LNCaP clone FGC (cell line): Measurements from ENCODE around the gene ANO2.

Experiments used
- DNase-seq: peaks from one replicate; pipeline ENCODE4 v3.0.0-alpha.2; 2011; ENCODE audit warnings: low read depth
- H3K4me3 ChIP-seq: 2 replicates; pipeline ENCODE4 v1.5.1; 2011; ENCODE audit warnings: mild to moderate bottlenecking, low read depth, low read length, control low read depth
- CTCF ChIP-seq: IDR thresholded peaks from 2 replicates; pipeline ENCODE4 v1.5.1; 2012; ENCODE audit warnings: mild to moderate bottlenecking; ENCODE audit not compliant: control insufficient read depth, insufficient read depth; ENCODE audit errors: extremely low read depth

ANO2 gene

GRCh38 chr12:5621329-5621728 lies 323.7 kb downstream of the ANO2 start:
- no peak overlapping the region for H3K4me3 ChIP-seq
- DNase-seq, result no peak
- no peak for TF ChIP-seq CTCF

GRCh38 chr12:5620896-5621295 lies 324.2 kb downstream of the ANO2 start:
- H3K4me3 ChIP-seq, result no peak overlapping the region
- DNase-seq, result no peak
- no peak for TF ChIP-seq CTCF

GRCh38 chr12:5619628-5620027 lies 325.4 kb downstream of the ANO2 start:
- DNase-seq, result no peak
- H3K4me3 ChIP-seq, result no peak overlapping the region
- TF ChIP-seq CTCF, result no peak

- H3K4me3 ChIP-seq, result no peak overlapping the region
- no peak for TF ChIP-seq CTCF
Measured at GRCh38 chr12:5616854-5617253, 328.2 kb downstream of the ANO2 start.

GRCh38 chr12:5615760-5616159 lies 329.3 kb downstream of the ANO2 start:
- no peak for TF ChIP-seq CTCF
- no peak overlapping the region for H3K4me3 ChIP-seq
- DNase-seq, result no peak

More at GRCh38 chr12:5616854-5617253, 328.2 kb downstream of the ANO2 start:
- DNase-seq, result no peak

- H3K4me3 ChIP-seq, result no peak overlapping the region
- TF ChIP-seq CTCF, result no peak
- no peak for DNase-seq
Measured at GRCh38 chr12:5614256-5614655, 330.8 kb downstream of the ANO2 start.

- no peak for TF ChIP-seq CTCF
- no peak overlapping the region for H3K4me3 ChIP-seq
- DNase-seq, result no peak
Measured at GRCh38 chr12:5612556-5613410, 332.3 kb downstream of the ANO2 start.
